ENCODE results near the gene ARL2BP.

DNA sequence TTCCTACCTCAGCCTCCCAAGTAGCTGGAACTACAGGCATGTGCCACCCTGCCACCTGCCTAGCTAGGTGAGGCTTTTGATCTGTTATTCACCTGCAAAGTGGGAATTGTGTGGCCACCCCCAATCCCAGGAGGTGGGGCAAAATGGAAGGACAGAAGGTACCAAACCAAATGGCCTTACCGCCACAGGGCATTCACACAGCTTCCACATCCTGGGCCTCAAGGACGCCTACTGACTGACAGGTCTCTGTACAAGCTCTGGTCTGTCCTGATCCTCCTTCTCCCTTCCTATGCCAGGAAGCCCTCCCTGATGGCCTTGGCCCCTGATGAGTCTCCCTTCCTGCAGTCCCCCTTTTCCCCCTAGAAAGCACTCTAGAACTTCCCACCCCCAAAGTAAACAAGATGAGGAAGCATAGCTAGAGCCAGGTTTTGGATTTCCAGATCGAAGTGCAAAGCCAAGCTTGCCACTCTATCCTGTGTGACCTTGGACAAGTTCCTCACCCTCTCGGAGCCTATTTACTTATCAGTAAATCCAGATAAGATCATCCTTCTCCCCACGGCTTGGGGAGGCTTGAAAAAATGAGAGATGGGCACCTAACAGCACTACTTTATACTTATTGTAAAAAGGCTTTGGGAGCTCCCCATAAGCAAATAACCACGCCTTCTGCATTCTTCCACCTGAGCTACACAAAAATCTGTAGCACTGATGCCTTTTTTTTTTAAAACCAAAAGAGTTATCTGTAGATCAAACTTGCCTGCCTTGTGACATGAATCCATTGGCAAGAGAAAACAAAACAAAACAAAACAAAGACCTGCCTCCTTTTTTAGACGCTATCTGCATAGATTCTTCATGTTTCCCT is 35.0 kb downstream of the ARL2BP start:
- TF ChIP-seq ZNF561 (CRISPR knock-in tag; conservative IDR thresholded peaks at IDR 0.05) (no peak), BMI1 (IDR thresholded peaks at IDR 0.05; ENCODE audit: low read length) (no peak), SOX6 (IDR thresholded peaks at IDR 0.05) (no peak), POLR2AphosphoS5 (IDR thresholded peaks at IDR 0.05; ENCODE audit: control insufficient read depth, insufficient read depth, low read depth, low read length) (no peak), CBX3 (IDR thresholded peaks at IDR 0.05; ENCODE audit: borderline replicate concordance in 1 of 2, low read length in 2 of 2) (no peak)
- TF ChIP-seq, protein P1, sequence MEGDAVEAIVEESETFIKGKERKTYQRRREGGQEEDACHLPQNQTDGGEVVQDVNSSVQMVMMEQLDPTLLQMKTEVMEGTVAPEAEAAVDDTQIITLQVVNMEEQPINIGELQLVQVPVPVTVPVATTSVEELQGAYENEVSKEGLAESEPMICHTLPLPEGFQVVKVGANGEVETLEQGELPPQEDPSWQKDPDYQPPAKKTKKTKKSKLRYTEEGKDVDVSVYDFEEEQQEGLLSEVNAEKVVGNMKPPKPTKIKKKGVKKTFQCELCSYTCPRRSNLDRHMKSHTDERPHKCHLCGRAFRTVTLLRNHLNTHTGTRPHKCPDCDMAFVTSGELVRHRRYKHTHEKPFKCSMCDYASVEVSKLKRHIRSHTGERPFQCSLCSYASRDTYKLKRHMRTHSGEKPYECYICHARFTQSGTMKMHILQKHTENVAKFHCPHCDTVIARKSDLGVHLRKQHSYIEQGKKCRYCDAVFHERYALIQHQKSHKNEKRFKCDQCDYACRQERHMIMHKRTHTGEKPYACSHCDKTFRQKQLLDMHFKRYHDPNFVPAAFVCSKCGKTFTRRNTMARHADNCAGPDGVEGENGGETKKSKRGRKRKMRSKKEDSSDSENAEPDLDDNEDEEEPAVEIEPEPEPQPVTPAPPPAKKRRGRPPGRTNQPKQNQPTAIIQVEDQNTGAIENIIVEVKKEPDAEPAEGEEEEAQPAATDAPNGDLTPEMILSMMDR (IDR thresholded peaks at IDR 0.05 in 2 of 3, conservative IDR thresholded peaks at IDR 0.05 in 1 of 3; ENCODE audit: insufficient read depth in 2 of 3, low read depth in 1 of 3, low read length in 3 of 3) = no peak
- TF ChIP-seq, protein P2, sequence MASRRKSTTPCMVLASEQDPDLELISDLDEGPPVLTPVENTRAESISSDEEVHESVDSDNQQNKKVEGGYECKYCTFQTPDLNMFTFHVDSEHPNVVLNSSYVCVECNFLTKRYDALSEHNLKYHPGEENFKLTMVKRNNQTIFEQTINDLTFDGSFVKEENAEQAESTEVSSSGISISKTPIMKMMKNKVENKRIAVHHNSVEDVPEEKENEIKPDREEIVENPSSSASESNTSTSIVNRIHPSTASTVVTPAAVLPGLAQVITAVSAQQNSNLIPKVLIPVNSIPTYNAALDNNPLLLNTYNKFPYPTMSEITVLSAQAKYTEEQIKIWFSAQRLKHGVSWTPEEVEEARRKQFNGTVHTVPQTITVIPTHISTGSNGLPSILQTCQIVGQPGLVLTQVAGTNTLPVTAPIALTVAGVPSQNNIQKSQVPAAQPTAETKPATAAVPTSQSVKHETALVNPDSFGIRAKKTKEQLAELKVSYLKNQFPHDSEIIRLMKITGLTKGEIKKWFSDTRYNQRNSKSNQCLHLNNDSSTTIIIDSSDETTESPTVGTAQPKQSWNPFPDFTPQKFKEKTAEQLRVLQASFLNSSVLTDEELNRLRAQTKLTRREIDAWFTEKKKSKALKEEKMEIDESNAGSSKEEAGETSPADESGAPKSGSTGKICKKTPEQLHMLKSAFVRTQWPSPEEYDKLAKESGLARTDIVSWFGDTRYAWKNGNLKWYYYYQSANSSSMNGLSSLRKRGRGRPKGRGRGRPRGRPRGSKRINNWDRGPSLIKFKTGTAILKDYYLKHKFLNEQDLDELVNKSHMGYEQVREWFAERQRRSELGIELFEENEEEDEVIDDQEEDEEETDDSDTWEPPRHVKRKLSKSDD (conservative IDR thresholded peaks at IDR 0.05; ENCODE audit: low read length) = no peak
- TF ChIP-seq, protein P3, sequence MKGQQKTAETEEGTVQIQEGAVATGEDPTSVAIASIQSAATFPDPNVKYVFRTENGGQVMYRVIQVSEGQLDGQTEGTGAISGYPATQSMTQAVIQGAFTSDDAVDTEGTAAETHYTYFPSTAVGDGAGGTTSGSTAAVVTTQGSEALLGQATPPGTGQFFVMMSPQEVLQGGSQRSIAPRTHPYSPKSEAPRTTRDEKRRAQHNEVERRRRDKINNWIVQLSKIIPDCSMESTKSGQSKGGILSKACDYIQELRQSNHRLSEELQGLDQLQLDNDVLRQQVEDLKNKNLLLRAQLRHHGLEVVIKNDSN (CRISPR knock-in tag; IDR thresholded peaks at IDR 0.05) = no peak

Data from K562 (cell line).